Measurements from ENCODE around the gene DSCAM. TPM values are rescaled to one million over a fixed set of nuclear protein-coding genes. Genes with fewer than 3 reads are reported as not detected.

DSCAM gene
- total and polyA plus RNA-seq, 2 experiments from 2014 or later = 0.07 TPM; not detected in 1

- no peaks in the 10 kb centered on the region for H3K4me1 Mint-ChIP-seq
- H3K4me3 ChIP-seq = no peak overlapping the region
- TF ChIP-seq POLR2AphosphoS5 (IDR thresholded peaks at IDR 0.05; ENCODE audit: low read depth) (no peak), REST (IDR thresholded peaks at IDR 0.05; ENCODE audit: unreplicated experiment) (no peak), EZH2phosphoT487 (IDR thresholded peaks at IDR 0.05; ENCODE audit: unreplicated experiment) (no peak)
- ATAC-seq (no peak), DNase-seq (ENCODE audit: low spot score) (no peak)
- no peaks in the 10 kb centered on the region for H3K9me2 ChIP-seq (ENCODE audit: insufficient read depth)
- H3K27ac ChIP-seq (ENCODE audit: low read depth) = no peak overlapping the region
- peaks cover 74% of the 10 kb centered on the region for H3K9me3 Mint-ChIP-seq
- H3K4me2 ChIP-seq = no peak overlapping the region
- no peaks in the 10 kb centered on the region for H3K79me2 ChIP-seq (replicated peaks; ENCODE audit: insufficient read depth)
- no peaks in the 10 kb centered on the region for H3K36me3 ChIP-seq (ENCODE audit: insufficient read depth)
- no peaks in the 10 kb centered on the region for H3K4me1 ChIP-seq (ENCODE audit: insufficient read depth)
- peaks cover 4% of the 10 kb centered on the region; the same call in 2 of the 3 replicates for H3K36me3 Mint-ChIP-seq (ENCODE audit: low read depth)
- H4K20me1 ChIP-seq (replicated peaks; ENCODE audit: insufficient read depth) = no peaks in the 10 kb centered on the region
- H3K27me3 ChIP-seq (ENCODE audit: insufficient read depth) = no peaks in the 10 kb centered on the region
- no peak overlapping the region for H3K27ac Mint-ChIP-seq
- H3K4me3 Mint-ChIP-seq = no peak overlapping the region
- H3K27me3 Mint-ChIP-seq (ENCODE audit: insufficient read depth, low read depth, poor library complexity) = no peaks in the 10 kb centered on the region
- H3F3A ChIP-seq (replicated peaks; ENCODE audit: low read depth) = no peaks in the 10 kb centered on the region
- no peak overlapping the region for H2AFZ ChIP-seq
Measured at GRCh38 chr21:40871099-40871498, 24.1 kb upstream of the DSCAM start.

DNA sequence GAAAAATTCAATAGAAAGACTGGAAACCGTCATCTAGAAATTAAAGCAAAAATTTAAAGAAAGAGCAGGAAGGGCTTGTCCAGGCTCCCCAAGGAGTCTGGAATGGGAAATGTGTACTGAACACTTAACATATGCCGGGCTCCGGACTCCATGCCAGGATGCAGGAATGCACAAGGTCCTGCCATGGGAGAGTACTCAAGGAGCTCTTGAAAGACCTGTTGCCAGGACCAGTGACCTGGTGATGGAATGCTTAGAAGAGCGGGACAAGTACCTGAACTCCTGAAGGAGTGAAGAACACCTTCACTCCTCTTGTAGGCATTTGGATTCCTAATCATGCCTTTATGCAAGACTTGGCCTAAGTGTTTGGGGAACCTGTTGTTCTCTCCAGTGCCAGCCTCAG lies 16.9 kb upstream of the DSCAM start:
- Mint-ChIP-seq H3K4me1 (peaks cover 18% of the 10 kb centered on the region; the same call in 1 of the 3 replicates), H3K36me3 (ENCODE audit: low read depth) (peaks cover 13% of the 10 kb centered on the region; the same call in 2 of the 3 replicates)

More for the DNA sequence above, 16.9 kb upstream of the DSCAM start:
- H3K9me3 Mint-ChIP-seq = peaks cover 71% of the 10 kb centered on the region
- H3K27ac Mint-ChIP-seq = no peak overlapping the region
- Histone ChIP-seq H3K36me3 (ENCODE audit: insufficient read depth) (no peaks in the 10 kb centered on the region), H3K9me2 (ENCODE audit: insufficient read depth) (no peaks in the 10 kb centered on the region), H3K27me3 (ENCODE audit: insufficient read depth) (no peaks in the 10 kb centered on the region), H3K79me2 (replicated peaks; ENCODE audit: insufficient read depth) (no peaks in the 10 kb centered on the region), H3F3A (replicated peaks; ENCODE audit: low read depth) (no peaks in the 10 kb centered on the region), H3K4me2 (no peak overlapping the region), H2AFZ (no peak overlapping the region), H3K4me1 (ENCODE audit: insufficient read depth) (peaks cover 10% of the 10 kb centered on the region; the same call in 1 of the 2 replicates), H3K27ac (ENCODE audit: low read depth) (no peak overlapping the region), H4K20me1 (replicated peaks; ENCODE audit: insufficient read depth) (no peaks in the 10 kb centered on the region), H3K4me3 (no peak overlapping the region)
- H3K27me3 Mint-ChIP-seq (ENCODE audit: insufficient read depth, low read depth, poor library complexity) = no peaks in the 10 kb centered on the region
- DNase-seq (ENCODE audit: low spot score) (no peak), ATAC-seq (no peak)
- no peak overlapping the region for H3K4me3 Mint-ChIP-seq
- TF ChIP-seq ETS1 (IDR thresholded peaks at IDR 0.05) (no peak), ZNF462 (CRISPR knock-in tag; IDR thresholded peaks at IDR 0.05) (no peak), STAT1 (IDR thresholded peaks at IDR 0.05; ENCODE audit: unreplicated experiment) (no peak), ZNF331 (CRISPR knock-in tag; IDR thresholded peaks at IDR 0.05; ENCODE audit: low read depth) (no peak), EZH2 (IDR thresholded peaks at IDR 0.05; ENCODE audit: low read depth, unreplicated experiment) (no peak)

All from GM23338 (cell line).